Endothelial cell of umbilical vein (primary cell): Measurements from ENCODE around the gene HCFC1. TPM values are rescaled to one million over a fixed set of nuclear protein-coding genes. Genes with fewer than 3 reads are reported as not detected.

Experiments
- BruUV-seq: library from RNA; stranded (reverse); fragments of 400-500 nt; replicated peaks from 2 replicates; lab custom pipeline; 2021; lab: Mats Ljungman, UMichigan
- CTCF ChIA-PET: fragments of 300-600, 350-600 bp; sonication (Branson Sonifier 250); formaldehyde crosslinking; loops from one replicate; lab custom pipeline; 2021; ENCODE audit warnings: antibody characterized with exemption, inconsistent platforms; lab: Charles Lee
- POLR2A ChIA-PET: fragments of 300-600, 350-600 bp; sonication (Branson Sonifier 250); formaldehyde crosslinking; loops from one replicate; lab custom pipeline; 2021; ENCODE audit warnings: antibody characterized with exemption, inconsistent platforms; lab: Charles Lee
- DNase-seq: peaks from one replicate; pipeline ENCODE4 v3.0.0-alpha.2; 2011; ENCODE audit warnings: low read depth, low spot score
- FAIRE-seq: peaks from 2 replicates; lab custom pipeline; 2011; peaks lifted over from hg19 to GRCh38; lab: Jason Lieb, UNC
- H2AFZ ChIP-seq: 2 replicates; pipeline ENCODE4 v1.6.0; 2012; ENCODE audit warnings: low read depth, low read length, control low read depth, inconsistent platforms
- H3K27ac ChIP-seq: 2 replicates; pipeline ENCODE4 v1.5.1; 2011; ENCODE audit warnings: low read depth, mild to moderate bottlenecking, control low read depth, low read length, moderate library complexity; ENCODE audit not compliant: insufficient read depth
- H3K27me3 ChIP-seq, 2 experiments: 2 replicates each; pipeline versions ENCODE4 v1.6.0 to v1.6.1; 2011; ENCODE audit warnings: low read length in 2 of 2, mixed read lengths in 1 of 2; ENCODE audit not compliant: control insufficient read depth in 2 of 2, insufficient read depth in 2 of 2
- H3K36me3 ChIP-seq, 2 experiments: 2 replicates in 1 of 2; 3 replicates in 1 of 2; pipeline ENCODE4 v1.5.1; 2011; ENCODE audit warnings: low read length in 2 of 2, mild to moderate bottlenecking in 1 of 2, moderate library complexity in 1 of 2; ENCODE audit not compliant: control insufficient read depth in 2 of 2, insufficient read depth in 2 of 2; ENCODE audit errors: extremely low read depth in 1 of 2
- H3K4me1 ChIP-seq: 3 replicates; pipeline ENCODE4 v1.5.1; 2011; ENCODE audit warnings: mild to moderate bottlenecking, low read length; ENCODE audit not compliant: control insufficient read depth, insufficient read depth; ENCODE audit errors: extremely low read depth
- H3K4me2 ChIP-seq: 2 replicates; pipeline ENCODE4 v1.6.1; 2011; ENCODE audit warnings: low read length, control low read depth, mixed read lengths; ENCODE audit not compliant: insufficient read depth
- H3K4me3 ChIP-seq, 3 experiments: fragments of 200-600 bp in 1 of 3; sonication (generic), shearing (Covaris generic) in 1 of 3; replicated peaks in 1 of 3; 2 replicates each; pipeline ENCODE4 v1.5.1; 2011 to 2016; ENCODE audit warnings: control low read depth in 3 of 3, low read length in 3 of 3, mild to moderate bottlenecking in 2 of 3, inconsistent platforms in 1 of 3, low read depth in 1 of 3, moderate library complexity in 1 of 3; ENCODE audit not compliant: insufficient read depth in 1 of 3
- H3K79me2 ChIP-seq: 2 replicates; pipeline ENCODE4 v1.6.0; 2012; ENCODE audit warnings: low read length, inconsistent platforms; ENCODE audit not compliant: control insufficient read depth, insufficient read depth
- H3K9ac ChIP-seq: replicated peaks from 2 replicates; pipeline ENCODE3; 2011; ENCODE audit warnings: low read length, control low read depth; ENCODE audit not compliant: insufficient read depth; ENCODE audit errors: extremely low read depth
- H3K9me1 ChIP-seq: replicated peaks from 3 replicates; pipeline ENCODE4 v1.6.0; 2011; ENCODE audit warnings: mild to moderate bottlenecking, low read length; ENCODE audit not compliant: control insufficient read depth, insufficient read depth; ENCODE audit errors: extremely low read depth
- H3K9me3 ChIP-seq: replicated peaks from 2 replicates; pipeline ENCODE4 v1.5.1; 2012; ENCODE audit warnings: low read length, inconsistent platforms; ENCODE audit not compliant: control insufficient read depth, insufficient read depth
- H4K20me1 ChIP-seq: replicated peaks from 2 replicates; pipeline ENCODE3; 2011; ENCODE audit warnings: mild to moderate bottlenecking, low read length; ENCODE audit not compliant: control insufficient read depth, insufficient read depth; ENCODE audit errors: extremely low read depth
- EZH2 ChIP-seq: IDR thresholded peaks from 2 replicates; pipeline ENCODE4 v1.6.1; 2012; ENCODE audit warnings: borderline replicate concordance, low read depth, mild to moderate bottlenecking, moderate library complexity, low read length, inconsistent platforms; ENCODE audit not compliant: severe bottlenecking
- FOS ChIP-seq: IDR thresholded peaks from 2 replicates; pipeline ENCODE4 v1.6.1; 2011; ENCODE audit warnings: mild to moderate bottlenecking, low read length, moderate library complexity, borderline replicate concordance; ENCODE audit not compliant: insufficient read depth
- GATA2 ChIP-seq: IDR thresholded peaks from 2 replicates; pipeline ENCODE4 v1.7.0; 2011; ENCODE audit warnings: low read depth, mild to moderate bottlenecking, moderate library complexity, mixed read lengths, low read length; ENCODE audit not compliant: insufficient read length, insufficient read depth
- JUN ChIP-seq: IDR thresholded peaks from 2 replicates; pipeline ENCODE4 v1.6.1; 2011; ENCODE audit warnings: borderline replicate concordance, low read depth; ENCODE audit not compliant: insufficient read length, insufficient read depth
- MAX ChIP-seq: IDR thresholded peaks from 2 replicates; pipeline ENCODE4 v1.6.1; 2011; ENCODE audit not compliant: insufficient read depth, insufficient read length
- MYC ChIP-seq: IDR thresholded peaks from one replicate; pipeline ENCODE4 v1.6.1; 2011; ENCODE audit warnings: mild to moderate bottlenecking, low read depth, low read length
- POLR2A ChIP-seq: IDR thresholded peaks from 2 replicates; pipeline ENCODE4 v1.6.1; 2012; ENCODE audit warnings: low read depth, mild to moderate bottlenecking, control low read depth, low read length
- POLR2AphosphoS5 ChIP-seq: IDR thresholded peaks from 2 replicates; pipeline ENCODE4 v1.6.1; 2012; ENCODE audit warnings: low read depth, mild to moderate bottlenecking, control low read depth, low read length, moderate library complexity; ENCODE audit not compliant: insufficient read depth
- dilution Hi-C: fragments of 300-500 bp; cut with MboI; formaldehyde crosslinking; loops from one replicate; pipeline ENCODE4 v1.15.0; 2019; ENCODE audit warnings: low sequenced_read_pairs; ENCODE audit not compliant: extremely low pct_ligation_motif_present
- intact Hi-C: fragments of 100-400 bp; cut with micrococcal nuclease; formaldehyde crosslinking; loops from one replicate; pipeline ENCODE4 v1.10.0; 2022
- polyA plus RNA-seq, 4 experiments: library from polyadenylated mRNA; depleted of rRNA in 3 of 4; stranded (reverse) in 3 of 4; unstranded in 1 of 4; fragments of >200 nt; gene quantifications; 2 replicates each; pipeline versions ENCODE4 v1.2.1 to v1.2.3, GENCODE V29; 2011 to 2012; ENCODE audit warnings: missing spikeins in 1 of 4
- total RNA-seq: library from RNA; stranded (reverse); gene quantifications from 2 replicates; pipeline ENCODE4 v1.2.3, GENCODE V29; 2021
- TF ChIP-seq, protein P1 (sequence below), 2 donors: IDR thresholded peaks; 1 replicate in 1 of 2; 2 replicates in 1 of 2; pipeline ENCODE4 v1.5.1; 2011; ENCODE audit warnings: low read length in 2 of 2, mild to moderate bottlenecking in 2 of 2, moderate library complexity in 2 of 2, control low read depth in 1 of 2, inconsistent platforms in 1 of 2, low read depth in 1 of 2; ENCODE audit not compliant: insufficient read depth in 1 of 2; ENCODE audit errors: extremely low read depth in 1 of 2

Gene HCFC1
- total and polyA plus RNA-seq, 2 donors (not counting 3 experiments of a cell fraction or from before 2014, with no cell fraction given): 15.9 to 85.9 TPM

DNA sequence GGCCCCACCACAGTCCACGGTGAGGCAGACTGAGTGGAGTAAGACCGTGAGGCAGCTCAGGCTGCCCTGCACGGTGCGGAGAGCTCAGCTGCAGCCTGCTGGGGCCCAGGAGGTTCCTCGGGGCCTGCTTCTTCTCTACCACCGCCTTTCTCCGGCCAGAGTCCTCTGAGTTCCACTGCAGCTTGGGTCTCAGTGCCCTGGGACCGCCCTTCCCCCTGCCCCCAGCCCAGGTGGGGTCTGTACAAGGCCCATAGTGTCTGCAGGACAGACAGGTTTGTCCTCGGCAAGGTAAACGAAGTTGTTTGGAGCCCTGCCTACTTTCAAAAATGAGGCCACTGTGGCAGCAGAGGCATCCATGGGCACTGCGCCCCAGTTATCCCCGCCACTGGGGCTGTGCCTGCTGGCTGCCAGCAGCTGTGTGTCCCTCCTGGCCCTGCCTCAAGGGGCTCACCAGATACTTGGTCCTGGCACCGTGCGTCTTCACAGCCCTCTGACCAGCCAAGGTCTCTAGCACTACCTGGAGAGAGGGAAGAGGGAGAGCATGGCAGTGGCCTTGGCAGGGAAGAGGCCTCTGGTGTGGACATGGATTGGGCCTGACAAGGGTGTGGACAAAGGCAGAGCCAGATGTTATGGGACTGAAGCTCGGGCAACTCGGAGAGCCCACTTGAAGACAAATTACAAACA, 44.1 kb upstream of the HCFC1 start:
- no TSS peak for BruUV-seq
- POLR2A ChIA-PET: no interaction called here
- dilution Hi-C loops: no loop called here

More for the DNA sequence above, 44.1 kb upstream of the HCFC1 start:
- Histone ChIP-seq H3K9me1 (no peaks in the 10 kb centered on the region), H3K4me3 (no peak overlapping the region), H3K4me2 (no peak overlapping the region), H3K79me2 (peaks cover 28% of the 10 kb centered on the region), H3K27me3 (no peaks in the 10 kb centered on the region), H3K4me1 (peaks cover 22% of the 10 kb centered on the region), H2AFZ (no peak overlapping the region), H3K9ac (no peak overlapping the region), H3K36me3 (peaks cover 0 to 19% of the 10 kb centered on the region in 2 experiments), H3K27ac (no peak overlapping the region), H4K20me1 (no peaks in the 10 kb centered on the region), H3K9me3 (no peaks in the 10 kb centered on the region)
- no peak for FAIRE-seq
- CTCF ChIA-PET: no interaction called here
- TF ChIP-seq EZH2 (no peak), POLR2AphosphoS5 (no peak), MYC (no peak), POLR2A (no peak), JUN (no peak), GATA2 (no peak), MAX (no peak), FOS (no peak)
- TF ChIP-seq, protein P1, sequence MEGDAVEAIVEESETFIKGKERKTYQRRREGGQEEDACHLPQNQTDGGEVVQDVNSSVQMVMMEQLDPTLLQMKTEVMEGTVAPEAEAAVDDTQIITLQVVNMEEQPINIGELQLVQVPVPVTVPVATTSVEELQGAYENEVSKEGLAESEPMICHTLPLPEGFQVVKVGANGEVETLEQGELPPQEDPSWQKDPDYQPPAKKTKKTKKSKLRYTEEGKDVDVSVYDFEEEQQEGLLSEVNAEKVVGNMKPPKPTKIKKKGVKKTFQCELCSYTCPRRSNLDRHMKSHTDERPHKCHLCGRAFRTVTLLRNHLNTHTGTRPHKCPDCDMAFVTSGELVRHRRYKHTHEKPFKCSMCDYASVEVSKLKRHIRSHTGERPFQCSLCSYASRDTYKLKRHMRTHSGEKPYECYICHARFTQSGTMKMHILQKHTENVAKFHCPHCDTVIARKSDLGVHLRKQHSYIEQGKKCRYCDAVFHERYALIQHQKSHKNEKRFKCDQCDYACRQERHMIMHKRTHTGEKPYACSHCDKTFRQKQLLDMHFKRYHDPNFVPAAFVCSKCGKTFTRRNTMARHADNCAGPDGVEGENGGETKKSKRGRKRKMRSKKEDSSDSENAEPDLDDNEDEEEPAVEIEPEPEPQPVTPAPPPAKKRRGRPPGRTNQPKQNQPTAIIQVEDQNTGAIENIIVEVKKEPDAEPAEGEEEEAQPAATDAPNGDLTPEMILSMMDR (IDR thresholded peaks at IDR 0.05; ENCODE audit: extremely low read depth in 1 of 2, insufficient read depth in 1 of 2, low read depth in 1 of 2, low read length in 2 of 2): no peak
- no peak for DNase-seq
- intact Hi-C loops: no loop called here
